ENCODE results near the gene MORN2.

DNA sequence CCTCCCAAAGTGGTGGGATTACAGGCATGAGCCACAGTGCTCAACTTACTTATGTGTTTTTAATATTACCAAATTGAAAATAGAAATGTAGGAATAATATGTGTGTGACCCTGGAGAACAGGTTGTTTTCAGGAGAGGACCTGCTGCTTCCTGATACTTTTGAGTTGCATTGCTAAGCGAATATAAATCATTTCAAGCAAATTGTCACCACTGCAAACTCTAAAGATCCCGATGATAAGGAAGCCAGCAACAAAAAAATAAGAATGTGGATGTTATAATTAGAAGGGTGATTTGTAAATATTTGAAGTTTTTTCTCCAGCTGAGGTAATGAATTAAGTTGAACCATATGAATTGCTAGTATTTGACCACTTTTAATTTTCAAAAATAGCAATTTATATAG lies 54.8 kb downstream of the MORN2 start:
- TF ChIP-seq, protein P1, sequence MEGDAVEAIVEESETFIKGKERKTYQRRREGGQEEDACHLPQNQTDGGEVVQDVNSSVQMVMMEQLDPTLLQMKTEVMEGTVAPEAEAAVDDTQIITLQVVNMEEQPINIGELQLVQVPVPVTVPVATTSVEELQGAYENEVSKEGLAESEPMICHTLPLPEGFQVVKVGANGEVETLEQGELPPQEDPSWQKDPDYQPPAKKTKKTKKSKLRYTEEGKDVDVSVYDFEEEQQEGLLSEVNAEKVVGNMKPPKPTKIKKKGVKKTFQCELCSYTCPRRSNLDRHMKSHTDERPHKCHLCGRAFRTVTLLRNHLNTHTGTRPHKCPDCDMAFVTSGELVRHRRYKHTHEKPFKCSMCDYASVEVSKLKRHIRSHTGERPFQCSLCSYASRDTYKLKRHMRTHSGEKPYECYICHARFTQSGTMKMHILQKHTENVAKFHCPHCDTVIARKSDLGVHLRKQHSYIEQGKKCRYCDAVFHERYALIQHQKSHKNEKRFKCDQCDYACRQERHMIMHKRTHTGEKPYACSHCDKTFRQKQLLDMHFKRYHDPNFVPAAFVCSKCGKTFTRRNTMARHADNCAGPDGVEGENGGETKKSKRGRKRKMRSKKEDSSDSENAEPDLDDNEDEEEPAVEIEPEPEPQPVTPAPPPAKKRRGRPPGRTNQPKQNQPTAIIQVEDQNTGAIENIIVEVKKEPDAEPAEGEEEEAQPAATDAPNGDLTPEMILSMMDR (IDR thresholded peaks at IDR 0.05 in 4 of 5, conservative IDR thresholded peaks at IDR 0.05 in 1 of 5): no peak
- no peak for TF ChIP-seq POLR2A (IDR thresholded peaks at IDR 0.05)

Measured in gastrocnemius medialis (tissue), 4 donors.